HUES48 (cell line): ENCODE results near the gene FBXO21.

Experiments used
- H3K27ac ChIP-seq: one replicate; pipeline ENCODE4 v1.7.0; 2013; ENCODE audit warnings: low read depth, low read length, inconsistent platforms
- H3K27me3 ChIP-seq: 2 replicates; pipeline ENCODE4 v1.6.1; 2013; ENCODE audit warnings: mild to moderate bottlenecking, low read length; ENCODE audit not compliant: control insufficient read depth, insufficient read depth
- H3K36me3 ChIP-seq: 2 replicates; pipeline ENCODE4 v1.6.1; 2013; ENCODE audit warnings: low read length; ENCODE audit not compliant: control insufficient read depth, insufficient read depth
- H3K4me1 ChIP-seq: 2 replicates; pipeline ENCODE4 v1.6.1; 2013; ENCODE audit warnings: mild to moderate bottlenecking, low read length; ENCODE audit not compliant: control insufficient read depth, insufficient read depth
- H3K4me3 ChIP-seq: 2 replicates; pipeline ENCODE4 v1.5.1; 2013; ENCODE audit warnings: mild to moderate bottlenecking, low read depth, low read length
- H3K9ac ChIP-seq: 2 replicates; pipeline ENCODE4 v1.6.1; 2013; ENCODE audit warnings: mild to moderate bottlenecking, low read depth, low read length, moderate library complexity
- H3K9me3 ChIP-seq: 2 replicates; pipeline ENCODE4 v1.6.1; 2013; ENCODE audit warnings: low read length; ENCODE audit not compliant: control insufficient read depth, insufficient read depth

FBXO21 gene

DNA sequence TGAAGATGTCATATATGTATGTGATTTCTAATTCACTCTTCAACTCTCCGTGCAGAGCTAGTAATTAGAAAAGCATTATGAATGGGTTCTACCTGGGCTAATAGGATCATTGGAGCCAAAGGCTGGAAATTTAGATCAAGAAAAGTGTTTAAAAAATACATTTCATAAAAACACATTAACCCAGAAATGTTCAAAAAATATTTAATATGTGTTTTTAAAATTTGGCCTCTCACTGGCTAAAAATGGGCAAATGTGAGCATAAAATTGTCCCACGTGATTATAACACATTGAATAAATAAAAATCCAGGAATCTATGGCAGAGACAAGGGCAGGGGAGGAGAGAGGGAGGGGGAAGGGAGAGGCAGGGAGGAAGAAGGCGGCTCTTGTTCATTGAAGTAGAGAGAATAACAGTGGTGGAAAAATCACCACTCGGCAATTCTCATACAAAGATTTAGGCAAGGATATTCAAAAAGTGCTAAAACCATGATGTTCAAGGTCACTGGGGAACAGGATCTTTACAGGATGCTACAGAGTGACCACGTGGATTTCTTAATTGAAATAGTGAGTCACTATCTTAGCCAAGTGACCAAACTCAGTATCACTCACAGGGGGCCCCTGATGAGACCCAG is 38.8 kb downstream of the FBXO21 start:
- no peak overlapping the region for H3K9ac ChIP-seq
- H3K4me1 ChIP-seq = peaks cover 11% of the 10 kb centered on the region
- H3K27me3 ChIP-seq = no peaks in the 10 kb centered on the region
- H3K4me3 ChIP-seq = no peak overlapping the region
- peaks cover 71% of the 10 kb centered on the region for H3K36me3 ChIP-seq
- peak overlapping the region; percentile 3 for H3K27ac ChIP-seq
- H3K9me3 ChIP-seq = no peaks in the 10 kb centered on the region

DNA sequence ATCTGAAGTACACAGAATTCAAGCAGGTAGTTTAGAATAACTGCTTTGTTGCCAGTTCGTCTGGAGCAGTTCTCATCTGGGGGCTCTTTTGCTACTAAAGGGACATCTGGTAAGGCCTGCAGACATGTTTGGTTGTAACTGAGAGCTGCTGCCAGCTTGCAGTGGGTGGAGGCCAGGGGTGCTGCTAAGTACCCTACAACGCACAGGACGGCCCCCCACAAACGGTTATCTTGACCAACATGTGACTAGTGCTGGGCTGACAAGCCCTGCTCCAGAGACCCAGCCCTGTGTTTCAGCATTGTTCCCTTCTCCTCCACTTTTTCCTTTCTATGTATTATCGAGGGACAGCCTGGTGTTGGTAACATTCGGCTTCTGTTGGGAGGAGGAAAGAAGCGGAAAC is 40.8 kb downstream of the FBXO21 start:
- H3K4me1 ChIP-seq = peaks cover 8% of the 10 kb centered on the region; the same call in 1 of the 2 replicates

GRCh38 chr12:117148642-117149041 is 41.6 kb downstream of the FBXO21 start:
- Histone ChIP-seq H3K4me1 (peaks cover 8% of the 10 kb centered on the region; the same call in 1 of the 2 replicates), H3K36me3 (peaks cover 75% of the 10 kb centered on the region), H3K4me3 (no peak overlapping the region), H3K27me3 (no peaks in the 10 kb centered on the region), H3K9me3 (no peaks in the 10 kb centered on the region), H3K27ac (no peak overlapping the region), H3K9ac (no peak overlapping the region)

More for the DNA sequence above, 40.8 kb downstream of the FBXO21 start:
- Histone ChIP-seq H3K36me3 (peaks cover 75% of the 10 kb centered on the region), H3K9ac (no peak overlapping the region), H3K9me3 (no peaks in the 10 kb centered on the region), H3K27me3 (no peaks in the 10 kb centered on the region), H3K4me3 (no peak overlapping the region), H3K27ac (no peak overlapping the region)

DNA sequence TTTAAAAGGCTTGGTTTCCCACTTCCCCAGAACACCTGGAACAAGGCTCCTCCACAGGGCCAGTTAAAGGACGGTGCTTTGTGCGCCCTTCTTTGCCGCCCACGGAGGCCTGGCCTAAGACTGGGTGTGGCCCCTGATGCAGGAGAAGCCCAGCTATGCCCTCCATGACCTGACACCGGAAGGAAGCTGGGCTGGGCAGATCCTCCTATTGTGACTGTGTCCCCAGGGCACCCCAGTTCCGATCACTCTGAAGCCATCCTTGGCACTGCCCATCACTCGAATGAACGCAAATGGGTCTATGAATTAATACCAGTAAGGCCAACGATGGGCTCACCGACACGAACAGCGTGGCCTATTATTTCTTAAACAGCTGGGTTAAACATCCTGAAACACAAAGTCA is 42.6 kb downstream of the FBXO21 start:
- Histone ChIP-seq H3K9me3 (no peaks in the 10 kb centered on the region), H3K4me1 (peaks cover 8% of the 10 kb centered on the region; the same call in 1 of the 2 replicates), H3K27ac (no peak overlapping the region), H3K9ac (no peak overlapping the region), H3K27me3 (no peaks in the 10 kb centered on the region), H3K36me3 (peaks cover 71% of the 10 kb centered on the region), H3K4me3 (no peak overlapping the region)

DNA sequence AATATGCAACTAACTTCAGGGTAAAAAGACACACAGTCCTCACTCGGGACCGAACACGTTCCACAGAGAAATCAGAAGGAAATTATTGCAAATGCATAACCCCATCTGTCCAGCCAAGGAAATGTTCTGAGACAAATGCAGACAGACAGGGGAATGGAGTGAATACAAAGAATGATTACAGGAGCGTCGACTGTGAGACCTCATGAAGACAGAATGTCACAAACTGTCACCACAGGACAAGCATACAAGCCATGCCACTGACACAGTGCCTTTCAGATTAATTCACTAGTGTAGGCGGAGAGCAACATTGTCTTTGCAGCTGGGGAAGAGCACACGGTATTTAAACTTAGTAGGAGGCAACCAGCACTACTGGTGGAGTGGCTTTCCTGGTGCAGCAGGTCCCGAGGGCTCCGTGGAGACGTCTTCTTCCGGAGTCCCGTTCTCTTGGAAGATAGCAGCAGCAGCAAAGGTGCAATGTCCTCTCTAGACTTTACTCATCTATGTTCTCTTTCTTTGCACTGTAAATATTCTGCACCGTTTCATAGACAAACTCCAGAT is 44.6 kb downstream of the FBXO21 start:
- Histone ChIP-seq H3K9me3 (no peaks in the 10 kb centered on the region), H3K4me1 (peaks cover 4% of the 10 kb centered on the region; the same call in 1 of the 2 replicates), H3K27ac (no peak overlapping the region), H3K9ac (no peak overlapping the region), H3K27me3 (no peaks in the 10 kb centered on the region), H3K36me3 (peaks cover 66% of the 10 kb centered on the region), H3K4me3 (no peak overlapping the region)

GRCh38 chr12:117144599-117144998 is 45.7 kb downstream of the FBXO21 start:
- H3K27ac ChIP-seq = no peak overlapping the region
- H3K4me1 ChIP-seq = no peaks in the 10 kb centered on the region
- no peaks in the 10 kb centered on the region for H3K27me3 ChIP-seq
- no peaks in the 10 kb centered on the region for H3K9me3 ChIP-seq
- peaks cover 55% of the 10 kb centered on the region for H3K36me3 ChIP-seq
- H3K9ac ChIP-seq = no peak overlapping the region
- H3K4me3 ChIP-seq = no peak overlapping the region

DNA sequence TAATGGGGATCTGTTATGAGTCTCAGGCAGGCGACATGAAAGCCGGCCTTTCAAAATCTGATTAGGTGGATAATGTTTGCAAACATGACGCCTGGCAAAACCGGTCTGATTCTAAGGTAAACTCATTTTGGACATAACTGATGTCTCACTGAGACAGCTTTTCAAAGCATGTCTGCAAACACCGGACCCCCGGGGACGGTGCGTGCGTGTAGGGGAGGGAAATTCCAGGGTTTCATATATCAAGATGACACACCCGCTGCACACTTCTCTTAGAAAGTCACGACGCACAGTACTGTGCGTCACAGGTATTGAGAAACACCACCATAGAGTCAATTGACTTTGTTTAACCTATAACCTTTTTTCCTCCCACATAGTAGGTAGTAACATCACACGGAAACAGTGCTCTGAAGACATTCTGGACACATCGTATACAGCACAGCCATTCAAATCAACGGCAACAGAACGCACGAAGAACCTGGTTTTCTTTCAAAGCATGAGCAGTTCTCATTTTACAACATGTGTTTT is 47.2 kb downstream of the FBXO21 start:
- Histone ChIP-seq H3K36me3 (peaks cover 40% of the 10 kb centered on the region), H3K27ac (no peak overlapping the region), H3K9ac (no peak overlapping the region), H3K4me3 (no peak overlapping the region), H3K9me3 (no peaks in the 10 kb centered on the region), H3K4me1 (no peaks in the 10 kb centered on the region), H3K27me3 (no peaks in the 10 kb centered on the region)

DNA sequence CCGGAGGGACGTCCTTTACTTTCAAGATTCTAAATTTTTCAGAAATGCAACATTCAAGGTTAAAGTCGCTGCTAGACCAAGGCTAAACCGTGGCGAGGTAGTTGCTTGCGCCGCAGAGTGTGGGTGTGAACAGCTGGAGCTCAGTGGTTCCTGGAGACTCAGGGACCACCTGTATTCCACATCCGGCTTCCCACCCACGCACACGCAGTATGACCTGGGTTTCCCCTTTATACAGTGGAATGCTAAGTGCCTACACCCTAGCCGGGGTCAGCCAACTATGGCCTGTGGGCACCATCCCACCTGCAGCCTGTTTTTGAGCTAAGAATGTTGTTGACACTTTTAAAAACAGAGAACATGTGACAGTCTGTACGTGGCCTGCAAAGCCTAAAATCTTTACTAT is 48.2 kb downstream of the FBXO21 start:
- Histone ChIP-seq H3K36me3 (peaks cover 35% of the 10 kb centered on the region), H3K27me3 (no peaks in the 10 kb centered on the region), H3K4me3 (no peak overlapping the region), H3K27ac (no peak overlapping the region), H3K4me1 (no peaks in the 10 kb centered on the region), H3K9me3 (no peaks in the 10 kb centered on the region), H3K9ac (no peak overlapping the region)

GRCh38 chr12:117141097-117141898 is 49.0 kb downstream of the FBXO21 start:
- Histone ChIP-seq H3K9me3 (no peaks in the 10 kb centered on the region), H3K4me1 (no peaks in the 10 kb centered on the region), H3K36me3 (peaks cover 33% of the 10 kb centered on the region), H3K27me3 (no peaks in the 10 kb centered on the region), H3K27ac (no peak overlapping the region), H3K9ac (no peak overlapping the region), H3K4me3 (no peak overlapping the region)

- Histone ChIP-seq H3K36me3 (peaks cover 26% of the 10 kb centered on the region), H3K9ac (no peak overlapping the region), H3K27me3 (no peaks in the 10 kb centered on the region), H3K9me3 (no peaks in the 10 kb centered on the region), H3K27ac (no peak overlapping the region), H3K4me3 (no peak overlapping the region), H3K4me1 (no peaks in the 10 kb centered on the region)
Measured at GRCh38 chr12:117140397-117141096, 49.7 kb downstream of the FBXO21 start.
